ENCODE measurements around the gene FCHSD1.

Gene FCHSD1

GRCh38 chr5:141641634-141642267 lies 9.5 kb downstream of the FCHSD1 start:
- no peak for DNase-seq (ENCODE audit: low read depth in 2 of 2)

GRCh38 chr5:141640698-141641097 lies 10.5 kb downstream of the FCHSD1 start:
- no peak for DNase-seq (ENCODE audit: low read depth in 2 of 2)

GRCh38 chr5:141640051-141640415 lies 11.2 kb downstream of the FCHSD1 start:
- no peak for DNase-seq (ENCODE audit: low read depth in 2 of 2)

- DNase-seq (ENCODE audit: low read depth in 2 of 2) = no peak
These were observed 11.7 kb downstream of the FCHSD1 start for GRCh38 chr5:141639357-141640050.

- no peak for DNase-seq (ENCODE audit: low read depth in 2 of 2)
These were observed 12.4 kb downstream of the FCHSD1 start for GRCh38 chr5:141638771-141639170.

GRCh38 chr5:141637767-141638419 lies 13.3 kb downstream of the FCHSD1 start:
- DNase-seq (ENCODE audit: low read depth in 2 of 2) = no peak

- peak in 1 of 2 donors; percentile 43 for DNase-seq (ENCODE audit: low read depth in 2 of 2)
These were observed 14.0 kb downstream of the FCHSD1 start for GRCh38 chr5:141637123-141637766.

GRCh38 chr5:141636413-141637122 lies 14.7 kb downstream of the FCHSD1 start, which contains the start of the genes HDAC3 and RELL2:
HDAC3 (minus strand) TSS chr5:141636849; CDS start chr5:141636790, 59 bp downstream.
RELL2 (plus strand) TSS chr5:141636997; CDS start chr5:141638226, 1,229 bp downstream.
- peak; percentile 83 to 94 for DNase-seq (ENCODE audit: low read depth in 2 of 2)

- DNase-seq (ENCODE audit: low read depth in 2 of 2) = no peak
These were observed 15.2 kb downstream of the FCHSD1 start for GRCh38 chr5:141636106-141636412.

- DNase-seq (ENCODE audit: low read depth in 2 of 2) = no peak
These were observed 15.6 kb downstream of the FCHSD1 start for GRCh38 chr5:141635646-141636045.

GRCh38 chr5:141634720-141635119 lies 16.5 kb downstream of the FCHSD1 start:
- DNase-seq (ENCODE audit: low read depth in 2 of 2) = no peak

GRCh38 chr5:141633871-141634561 lies 17.2 kb downstream of the FCHSD1 start:
- no peak for DNase-seq (ENCODE audit: low read depth in 2 of 2)

- DNase-seq (ENCODE audit: low read depth in 2 of 2) = no peak
These were observed 18.6 kb downstream of the FCHSD1 start for GRCh38 chr5:141632650-141633049.

GRCh38 chr5:141630570-141631140 lies 20.6 kb downstream of the FCHSD1 start:
- no peak for DNase-seq (ENCODE audit: low read depth in 2 of 2)

GRCh38 chr5:141628175-141628788 lies 22.9 kb downstream of the FCHSD1 start:
- no peak for DNase-seq (ENCODE audit: low read depth in 2 of 2)

- DNase-seq (ENCODE audit: low read depth in 2 of 2) = no peak
These were observed 27.6 kb downstream of the FCHSD1 start for GRCh38 chr5:141623611-141624010.

GRCh38 chr5:141623186-141623585 lies 28.0 kb downstream of the FCHSD1 start:
- DNase-seq (ENCODE audit: low read depth in 2 of 2) = no peak

GRCh38 chr5:141618804-141619554 lies 32.2 kb downstream of the FCHSD1 start, which contains the start of gene DIAPH1:
DIAPH1 (minus strand) TSS chr5:141619000; CDS start chr5:141618914, 86 bp downstream.
- DNase-seq (ENCODE audit: low read depth in 2 of 2) = peak; percentile 97 to 99

GRCh38 chr5:141618030-141618803 lies 33.0 kb downstream of the FCHSD1 start:
- peak; percentile 56 to 59 for DNase-seq (ENCODE audit: low read depth in 2 of 2)

Measured in stimulated activated CD4-positive, alpha-beta T cell treated with anti-CD3 and anti-CD28 coated beads, Interleukin-15, amount 100 ng/mL, for 48 hours (primary cell).